Measurements from ENCODE around the gene CREG2.

DNA sequence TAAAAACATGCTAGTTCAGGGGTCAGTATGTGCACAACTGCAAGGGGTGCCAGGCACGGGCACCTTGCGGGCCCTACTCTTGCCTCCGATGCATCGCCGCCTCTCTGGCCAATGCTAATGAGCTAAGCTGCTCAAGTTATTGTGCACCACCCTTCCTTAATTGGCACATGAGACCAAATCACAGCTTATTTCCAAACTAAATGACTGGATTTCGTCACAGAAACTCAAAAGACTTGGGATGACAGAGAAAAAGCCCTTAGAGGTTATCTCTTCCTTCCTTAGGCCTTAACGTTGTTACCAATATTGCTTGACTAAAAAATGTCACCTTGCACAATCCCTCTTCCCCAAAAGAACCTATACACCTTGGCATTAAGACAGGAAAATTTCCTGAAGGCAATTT is 86.5 kb downstream of the CREG2 start:
- TF ChIP-seq, protein P1, sequence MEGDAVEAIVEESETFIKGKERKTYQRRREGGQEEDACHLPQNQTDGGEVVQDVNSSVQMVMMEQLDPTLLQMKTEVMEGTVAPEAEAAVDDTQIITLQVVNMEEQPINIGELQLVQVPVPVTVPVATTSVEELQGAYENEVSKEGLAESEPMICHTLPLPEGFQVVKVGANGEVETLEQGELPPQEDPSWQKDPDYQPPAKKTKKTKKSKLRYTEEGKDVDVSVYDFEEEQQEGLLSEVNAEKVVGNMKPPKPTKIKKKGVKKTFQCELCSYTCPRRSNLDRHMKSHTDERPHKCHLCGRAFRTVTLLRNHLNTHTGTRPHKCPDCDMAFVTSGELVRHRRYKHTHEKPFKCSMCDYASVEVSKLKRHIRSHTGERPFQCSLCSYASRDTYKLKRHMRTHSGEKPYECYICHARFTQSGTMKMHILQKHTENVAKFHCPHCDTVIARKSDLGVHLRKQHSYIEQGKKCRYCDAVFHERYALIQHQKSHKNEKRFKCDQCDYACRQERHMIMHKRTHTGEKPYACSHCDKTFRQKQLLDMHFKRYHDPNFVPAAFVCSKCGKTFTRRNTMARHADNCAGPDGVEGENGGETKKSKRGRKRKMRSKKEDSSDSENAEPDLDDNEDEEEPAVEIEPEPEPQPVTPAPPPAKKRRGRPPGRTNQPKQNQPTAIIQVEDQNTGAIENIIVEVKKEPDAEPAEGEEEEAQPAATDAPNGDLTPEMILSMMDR (IDR thresholded peaks at IDR 0.05), result no peak
- TF ChIP-seq POLR2AphosphoS5 (IDR thresholded peaks at IDR 0.05) (no peak), POLR2A (IDR thresholded peaks at IDR 0.05) (no peak)

Data from transverse colon (tissue), 4 donors.